Measurements from ENCODE around the gene TPD52L1.

DNA sequence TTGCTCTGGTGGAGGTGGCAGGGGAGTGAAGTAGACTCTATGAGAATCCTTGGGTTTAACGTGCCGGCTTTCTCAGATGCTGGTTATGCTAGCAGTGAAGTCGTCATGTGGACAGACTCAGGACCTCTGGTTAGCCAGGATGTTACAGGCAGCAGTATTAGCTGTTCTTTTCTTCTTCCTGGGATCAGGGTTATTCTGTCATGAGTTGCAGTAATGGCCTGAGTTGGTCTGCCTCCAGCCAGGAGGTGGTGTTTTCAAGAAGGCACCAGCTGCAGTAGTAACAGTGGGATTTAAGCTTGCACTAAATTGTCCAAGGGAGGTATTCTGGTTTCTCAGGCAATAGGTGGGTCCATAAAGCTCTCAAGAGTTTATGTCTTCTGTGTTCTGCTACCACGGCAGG is 91.5 kb downstream of the TPD52L1 start:
- TF ChIP-seq, protein P1, sequence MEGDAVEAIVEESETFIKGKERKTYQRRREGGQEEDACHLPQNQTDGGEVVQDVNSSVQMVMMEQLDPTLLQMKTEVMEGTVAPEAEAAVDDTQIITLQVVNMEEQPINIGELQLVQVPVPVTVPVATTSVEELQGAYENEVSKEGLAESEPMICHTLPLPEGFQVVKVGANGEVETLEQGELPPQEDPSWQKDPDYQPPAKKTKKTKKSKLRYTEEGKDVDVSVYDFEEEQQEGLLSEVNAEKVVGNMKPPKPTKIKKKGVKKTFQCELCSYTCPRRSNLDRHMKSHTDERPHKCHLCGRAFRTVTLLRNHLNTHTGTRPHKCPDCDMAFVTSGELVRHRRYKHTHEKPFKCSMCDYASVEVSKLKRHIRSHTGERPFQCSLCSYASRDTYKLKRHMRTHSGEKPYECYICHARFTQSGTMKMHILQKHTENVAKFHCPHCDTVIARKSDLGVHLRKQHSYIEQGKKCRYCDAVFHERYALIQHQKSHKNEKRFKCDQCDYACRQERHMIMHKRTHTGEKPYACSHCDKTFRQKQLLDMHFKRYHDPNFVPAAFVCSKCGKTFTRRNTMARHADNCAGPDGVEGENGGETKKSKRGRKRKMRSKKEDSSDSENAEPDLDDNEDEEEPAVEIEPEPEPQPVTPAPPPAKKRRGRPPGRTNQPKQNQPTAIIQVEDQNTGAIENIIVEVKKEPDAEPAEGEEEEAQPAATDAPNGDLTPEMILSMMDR (conservative IDR thresholded peaks at IDR 0.05; ENCODE audit: low read depth in 2 of 2), result no peak
- TF ChIP-seq, protein P2, sequence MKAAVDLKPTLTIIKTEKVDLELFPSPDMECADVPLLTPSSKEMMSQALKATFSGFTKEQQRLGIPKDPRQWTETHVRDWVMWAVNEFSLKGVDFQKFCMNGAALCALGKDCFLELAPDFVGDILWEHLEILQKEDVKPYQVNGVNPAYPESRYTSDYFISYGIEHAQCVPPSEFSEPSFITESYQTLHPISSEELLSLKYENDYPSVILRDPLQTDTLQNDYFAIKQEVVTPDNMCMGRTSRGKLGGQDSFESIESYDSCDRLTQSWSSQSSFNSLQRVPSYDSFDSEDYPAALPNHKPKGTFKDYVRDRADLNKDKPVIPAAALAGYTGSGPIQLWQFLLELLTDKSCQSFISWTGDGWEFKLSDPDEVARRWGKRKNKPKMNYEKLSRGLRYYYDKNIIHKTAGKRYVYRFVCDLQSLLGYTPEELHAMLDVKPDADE (IDR thresholded peaks at IDR 0.05), result no peak
- TF ChIP-seq EZH2 (IDR thresholded peaks at IDR 0.05; ENCODE audit: low read depth, unreplicated experiment), result no peak

Measured in GM23338 (cell line).